SIG-M5 treated with dmso at 0.1 percent for 504 hours (cell line): Measurements from ENCODE around the gene SP140.

Experiments used
- DNase-seq: peaks from one replicate; lab custom pipeline; 2025; ENCODE audit not compliant: unreplicated experiment; lab: John Stamatoyannopoulos, UW

SP140 gene

DNA sequence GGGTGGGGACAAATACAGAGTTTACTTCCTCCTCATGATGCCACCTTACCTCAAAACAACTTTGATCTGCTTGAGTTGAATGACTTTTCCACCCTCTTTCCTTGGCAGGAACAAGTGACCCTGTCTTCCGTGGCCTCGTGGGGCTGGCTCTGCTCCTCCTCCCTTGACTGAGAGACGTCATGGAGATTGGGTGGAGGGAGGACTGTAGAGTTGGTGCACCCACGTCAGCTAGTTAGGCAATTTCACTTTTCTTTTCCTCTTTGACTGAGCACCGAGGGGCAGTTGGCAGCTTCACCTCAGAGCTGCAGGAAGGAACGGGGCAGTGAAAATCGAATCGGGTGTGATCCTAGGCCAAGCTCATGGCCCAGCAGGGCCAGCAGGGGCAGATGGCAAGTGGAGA lies at the start of gene SP140:
Gene SP140 (plus strand): TSS at position 251 of the 400 bp plus-strand sequence. CDS start 109 bp downstream, at position 360.
- peak; percentile 57 for DNase-seq

DNA sequence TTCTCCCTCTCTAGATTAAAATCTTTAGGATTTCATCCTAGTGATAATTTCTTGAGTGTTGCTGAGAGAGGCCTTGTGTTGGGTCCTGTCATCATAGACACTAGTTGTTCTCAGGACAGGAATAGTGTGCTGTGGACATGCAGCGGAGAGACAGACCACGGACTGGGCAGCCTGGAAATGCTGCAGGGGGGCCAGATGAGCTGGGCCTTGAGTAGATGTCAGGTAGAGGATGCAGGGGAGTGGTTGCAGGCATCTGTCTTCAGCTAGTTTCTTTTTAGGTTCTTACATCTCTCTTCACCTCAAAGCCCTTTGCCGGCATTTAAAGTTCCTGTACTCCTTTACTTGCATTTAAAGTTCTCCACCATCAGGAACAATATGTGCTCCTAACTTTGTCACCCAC lies 48.5 kb upstream of the SP140 start:
- no peak for DNase-seq

DNA sequence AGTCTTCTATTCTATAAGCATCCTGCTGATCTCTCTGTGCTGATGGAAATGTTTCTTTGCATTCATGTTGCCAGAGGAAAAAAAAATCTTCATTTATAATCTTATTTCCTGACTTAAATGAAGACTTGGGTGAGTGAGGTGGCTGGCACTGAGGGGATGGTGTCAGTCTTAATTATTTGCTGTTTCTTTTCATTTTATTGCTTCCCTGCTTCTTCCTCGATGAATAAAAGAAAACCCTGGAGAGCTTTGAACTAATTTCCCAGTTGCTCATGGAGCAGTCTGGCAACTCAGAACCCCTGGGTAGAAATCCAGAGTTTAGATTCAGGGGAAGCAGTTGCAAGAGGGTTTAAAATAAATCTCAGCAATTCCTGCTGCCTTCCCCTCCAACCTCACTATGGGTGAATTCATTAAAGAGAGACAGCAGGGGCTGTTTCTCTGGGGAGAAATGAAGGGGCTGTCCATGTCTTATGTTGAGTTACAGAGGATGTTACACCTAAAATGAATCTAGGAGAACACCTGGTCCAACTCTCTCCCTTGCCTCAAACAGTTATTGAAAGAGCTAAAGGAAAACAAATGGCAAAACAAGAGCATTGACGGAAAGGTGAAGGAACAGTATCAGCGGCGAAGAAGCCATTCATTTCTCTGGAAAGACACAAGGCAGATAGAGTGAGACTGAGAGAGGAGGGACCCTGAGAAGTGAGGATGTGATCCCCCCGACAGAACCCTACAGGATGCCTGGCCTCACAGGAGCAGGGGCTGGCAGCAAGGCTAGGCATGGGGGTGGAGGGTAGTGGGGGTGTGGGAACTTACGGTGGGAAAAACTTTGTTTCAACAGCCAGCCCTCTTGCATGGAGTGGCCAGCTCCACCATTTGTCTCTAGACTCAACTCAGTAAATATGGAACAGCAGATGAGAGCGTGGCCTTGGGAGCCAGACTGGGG lies 46.7 kb upstream of the SP140 start:
- no peak for DNase-seq

DNA sequence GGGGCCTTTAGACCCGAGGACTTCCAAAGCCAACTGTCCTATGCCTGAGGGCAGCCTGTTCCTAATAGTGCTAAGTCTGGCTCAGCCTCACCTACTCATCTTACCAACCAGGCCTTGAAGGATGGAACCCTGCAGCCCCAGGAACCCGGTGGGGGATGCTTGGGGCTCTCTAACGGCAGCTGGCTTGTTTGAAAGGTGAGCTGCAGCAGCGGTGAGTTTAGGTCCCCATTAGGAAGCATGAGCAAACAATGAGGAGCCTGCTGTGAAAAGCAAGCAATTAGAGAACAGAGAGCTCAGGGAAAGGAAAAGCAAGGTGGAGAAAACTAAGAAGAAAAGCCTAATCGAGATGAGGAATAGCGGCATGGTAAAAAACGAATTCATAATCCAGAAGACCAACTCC lies 45.6 kb upstream of the SP140 start:
- no peak for DNase-seq

DNA sequence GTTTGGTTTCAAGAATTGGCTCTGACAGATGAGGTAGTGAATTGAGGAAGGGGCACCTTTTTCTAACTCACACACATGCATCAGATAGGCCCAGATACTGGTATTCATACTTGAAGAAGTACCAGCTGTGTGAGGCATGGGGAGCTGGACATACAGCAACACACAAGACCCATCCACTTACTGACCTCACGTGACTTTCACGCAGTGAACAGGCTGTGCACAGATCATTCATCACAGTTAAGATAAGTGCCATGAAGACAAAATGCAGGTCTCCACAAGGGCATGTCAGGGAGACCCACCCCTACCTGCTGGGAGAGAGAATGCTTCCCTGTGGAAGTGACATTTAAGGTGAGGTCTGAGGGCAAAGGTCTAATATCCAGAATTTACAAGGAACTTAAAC lies 44.3 kb upstream of the SP140 start:
- no peak for DNase-seq

DNA sequence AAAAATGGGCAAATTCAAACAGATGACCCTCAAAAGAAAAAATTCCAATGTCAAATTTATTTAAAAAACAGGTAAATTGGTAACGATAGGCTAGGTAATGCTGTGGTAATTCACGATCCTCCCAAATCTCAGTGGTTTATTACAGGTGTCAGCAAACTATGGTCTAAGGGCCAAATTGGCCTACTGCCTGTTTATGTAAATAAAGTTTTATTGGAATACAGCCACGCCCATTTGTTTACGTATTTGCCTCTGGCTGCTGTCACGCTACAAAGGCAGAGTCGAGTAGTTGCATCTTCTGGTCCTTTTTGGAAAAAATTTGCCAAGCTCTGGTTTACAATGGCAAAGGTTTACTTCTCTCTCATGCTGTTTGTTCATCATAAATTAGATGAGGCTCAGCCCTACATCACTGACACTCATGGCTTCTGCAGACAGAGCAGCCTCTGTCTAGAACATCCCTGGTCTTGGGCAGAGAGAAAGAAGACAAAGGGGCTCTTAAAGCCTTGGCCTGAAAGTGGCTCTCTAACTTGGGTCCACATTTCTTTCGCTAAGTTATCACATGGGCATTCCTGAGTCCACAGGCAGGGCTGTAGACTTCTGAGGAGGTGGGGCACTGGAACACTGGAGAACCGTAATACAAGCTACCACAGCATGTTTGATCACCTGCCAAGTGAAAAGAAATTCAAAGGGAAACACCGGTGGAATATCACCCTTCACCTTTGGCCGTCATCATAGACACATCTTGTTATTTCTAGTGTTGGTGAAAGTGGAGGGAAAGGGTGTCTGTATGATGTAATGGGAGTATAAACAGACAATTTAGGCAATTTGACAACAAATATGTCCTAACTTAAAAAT lies 40.6 kb upstream of the SP140 start:
- DNase-seq: no peak

DNA sequence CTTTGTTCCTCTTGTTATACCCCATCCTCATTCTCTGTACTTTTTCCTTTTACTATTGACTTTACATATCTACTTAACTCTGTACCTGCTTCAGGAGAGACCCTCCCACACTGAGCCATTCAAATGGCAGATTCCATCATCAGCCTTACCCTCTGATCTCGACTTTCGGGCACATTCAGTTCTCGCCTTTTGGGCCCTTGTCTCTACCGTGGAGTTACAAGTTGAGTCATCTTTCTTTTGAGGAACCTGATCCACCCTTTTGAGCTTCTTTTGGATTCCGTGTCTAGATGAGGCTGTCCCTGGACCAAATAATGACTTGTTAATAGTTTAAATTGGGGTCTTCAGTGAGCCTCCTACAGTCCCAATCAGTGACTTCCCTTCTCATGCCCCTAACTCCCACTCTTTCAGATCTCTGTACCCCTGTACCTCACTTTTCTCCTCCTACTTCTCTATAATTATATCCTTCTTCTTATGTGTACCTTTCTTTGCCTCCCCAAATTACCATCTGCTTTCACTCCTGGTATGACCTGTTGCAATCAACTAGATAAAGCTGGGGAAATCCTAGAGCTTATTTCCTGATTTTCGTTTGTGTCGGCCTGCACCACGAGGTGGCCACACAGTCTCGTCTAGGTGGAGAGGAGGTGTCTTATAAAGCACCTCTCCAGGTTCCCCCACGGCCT lies 23.0 kb upstream of the SP140 start:
- DNase-seq: peak; percentile 1

DNA sequence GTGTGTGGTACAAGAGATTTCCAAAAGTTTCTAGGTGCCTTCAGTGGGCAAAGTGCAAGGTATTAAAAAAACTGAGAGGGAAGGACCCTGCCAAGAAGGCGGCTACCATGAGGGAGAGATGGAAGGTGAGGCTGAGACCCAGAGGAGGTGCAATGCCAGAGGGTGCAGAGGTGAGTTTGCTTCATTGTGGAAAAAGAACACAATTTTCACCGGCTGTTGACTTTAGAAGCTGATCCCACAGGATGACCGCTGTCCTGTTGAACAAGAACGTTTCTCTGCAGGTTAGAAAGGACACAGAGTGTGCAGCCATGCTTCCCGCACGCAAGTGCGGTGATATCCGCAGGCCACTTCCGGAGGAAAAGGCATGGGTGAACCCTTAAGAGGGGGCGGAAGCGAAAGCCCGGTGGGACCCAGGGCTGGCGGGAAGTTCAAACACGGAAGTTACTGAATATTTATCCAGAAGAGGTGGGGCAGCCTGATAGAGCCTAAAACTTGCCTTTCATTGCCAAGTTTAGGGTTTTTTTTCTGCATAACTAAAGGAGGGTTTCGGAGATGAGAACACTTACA lies 22.3 kb upstream of the SP140 start:
- no peak for DNase-seq

DNA sequence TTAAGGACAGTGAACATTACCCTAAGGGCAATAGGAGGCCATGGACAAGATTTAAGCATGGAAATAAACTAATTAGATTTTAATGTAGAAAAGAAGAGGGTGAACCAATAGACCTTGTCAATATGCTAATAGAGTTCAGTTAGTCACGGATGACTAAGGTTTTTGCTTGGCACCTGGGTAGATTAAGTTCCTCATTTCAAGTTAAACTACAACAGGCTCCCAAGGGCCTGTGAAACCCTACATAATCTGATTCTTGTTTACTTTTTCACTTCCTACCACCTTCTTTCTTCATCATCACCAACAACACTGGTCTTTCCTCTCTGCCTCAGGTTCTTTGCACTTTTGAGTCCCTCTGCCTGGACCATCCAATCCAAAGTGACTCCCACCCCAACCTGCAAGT lies 20.5 kb upstream of the SP140 start:
- DNase-seq: peak; percentile 14

DNA sequence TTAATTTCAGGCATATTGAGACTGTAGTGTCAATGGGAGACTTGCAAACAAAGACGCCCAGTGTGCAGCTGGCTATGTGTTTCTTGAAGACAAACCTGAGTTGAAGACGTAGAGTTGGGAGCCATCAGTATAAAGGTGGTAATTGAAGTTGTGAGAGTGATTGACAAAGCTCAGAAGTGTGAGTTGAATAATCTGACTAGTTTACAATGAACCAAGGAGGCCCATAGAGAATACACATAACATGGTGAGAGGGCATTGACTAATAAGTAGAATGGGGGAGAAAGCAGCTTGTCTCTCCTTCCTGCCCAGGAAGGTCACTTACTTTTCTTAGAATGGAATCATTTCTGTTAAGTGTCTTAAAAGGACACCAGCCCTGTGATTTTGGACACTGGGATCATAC lies 19.8 kb upstream of the SP140 start:
- no peak for DNase-seq

DNA sequence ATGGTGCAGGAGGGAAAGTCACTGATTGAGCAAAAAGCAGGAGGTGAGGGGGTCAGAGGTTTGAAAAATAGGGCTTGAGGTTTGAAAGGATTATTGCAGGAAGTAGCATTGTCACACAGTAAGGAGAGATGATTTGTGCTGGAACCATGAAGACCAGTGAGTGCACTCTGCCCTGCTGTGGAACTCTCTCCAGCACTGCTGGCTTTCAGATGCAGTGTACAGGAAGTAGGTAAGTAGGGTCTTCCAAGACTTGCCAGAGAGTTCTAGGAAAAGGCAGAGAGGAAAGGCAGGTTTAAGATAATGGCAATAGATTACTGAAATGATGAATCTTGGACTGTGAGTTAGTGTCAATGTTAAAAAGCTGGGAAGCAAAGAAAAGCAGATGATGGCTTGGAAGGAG lies 17.0 kb upstream of the SP140 start:
- DNase-seq: no peak

DNA sequence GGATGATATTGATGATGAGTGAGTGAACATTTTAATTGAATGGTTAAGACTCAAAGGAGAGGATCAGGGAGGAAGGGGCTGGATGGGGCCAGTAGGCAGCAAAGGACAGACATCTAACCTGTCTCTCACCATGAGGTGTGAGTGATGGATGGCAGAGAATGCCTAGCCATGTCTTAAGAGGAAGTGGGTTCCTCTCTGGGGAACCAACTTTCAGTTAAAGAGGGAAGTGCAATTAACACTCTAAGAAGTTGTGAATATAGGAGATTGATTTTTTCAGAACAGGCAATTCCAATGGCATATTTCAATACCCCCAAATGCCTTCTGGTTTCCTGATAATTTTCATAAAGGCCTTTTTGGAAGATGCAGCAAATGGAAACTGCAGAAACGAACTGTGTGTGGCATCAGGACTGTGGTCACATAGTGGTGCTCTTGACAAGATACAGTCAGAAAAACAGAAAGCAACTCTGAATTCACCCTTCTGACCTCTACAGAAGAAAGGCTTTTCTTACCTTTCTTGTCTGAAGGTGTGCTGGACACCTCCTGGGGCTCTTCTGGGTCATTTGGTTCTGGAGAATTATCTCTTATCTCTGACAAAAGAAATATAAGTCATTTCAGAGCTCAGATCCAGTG lies 16.0 kb upstream of the SP140 start:
- DNase-seq: peak; percentile 34

DNA sequence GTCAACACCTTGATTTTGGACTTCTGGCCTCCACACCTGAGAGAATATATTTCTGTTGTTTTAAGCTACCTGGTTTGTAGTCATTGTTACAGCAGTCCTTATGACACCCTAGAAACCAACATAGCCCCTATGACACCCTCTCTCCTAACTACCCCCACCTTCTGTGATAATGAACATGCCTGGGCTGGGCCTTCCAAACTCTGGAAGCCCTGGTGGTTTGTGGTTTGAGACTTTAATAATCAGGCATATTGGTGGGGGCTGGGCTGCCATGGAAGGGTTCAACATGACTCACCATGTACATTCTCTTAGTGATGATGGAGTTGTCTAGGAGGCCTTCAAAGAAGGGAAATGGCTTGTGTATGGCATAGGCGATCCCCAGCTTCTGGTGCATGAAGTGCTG lies 9.0 kb upstream of the SP140 start:
- no peak for DNase-seq

DNA sequence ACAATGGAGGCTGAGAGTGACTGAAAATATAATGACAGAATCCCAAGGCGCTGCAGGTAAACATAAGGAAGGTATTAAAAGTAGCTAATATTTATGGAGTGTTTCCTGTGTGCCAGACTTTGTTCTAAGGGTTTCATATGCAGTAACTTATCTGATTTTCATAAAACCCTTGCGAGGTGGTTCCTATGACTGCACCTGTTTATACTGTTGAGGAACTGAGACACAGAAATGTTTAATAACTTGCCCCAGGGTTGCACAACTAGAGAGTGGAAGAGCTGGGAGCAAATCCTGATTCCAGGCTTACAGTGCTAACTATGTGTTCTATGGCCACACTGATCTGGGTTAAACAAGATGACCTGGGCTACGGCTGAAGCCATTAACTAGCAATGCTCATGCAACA lies 8.1 kb upstream of the SP140 start:
- no peak for DNase-seq

DNA sequence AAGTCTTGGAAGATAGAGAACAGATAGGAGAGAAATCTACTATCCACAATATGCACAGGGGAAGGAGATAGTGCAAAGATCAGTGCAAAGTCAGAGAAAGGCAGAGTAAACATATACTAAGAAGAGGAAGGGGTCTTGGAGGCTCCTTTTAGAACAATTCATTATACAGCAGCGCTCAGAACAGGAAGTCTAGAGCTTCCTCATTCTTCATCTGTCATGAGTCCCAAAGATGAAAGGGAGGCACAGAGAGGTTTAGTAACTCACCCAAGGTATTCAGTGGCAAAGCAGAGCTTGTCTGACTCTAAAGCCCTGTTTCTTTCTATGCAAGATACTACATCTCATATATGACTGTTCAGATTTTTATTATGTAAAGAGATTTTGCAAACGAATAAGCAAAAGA lies 7.1 kb upstream of the SP140 start:
- peak; percentile 81 for DNase-seq

DNA sequence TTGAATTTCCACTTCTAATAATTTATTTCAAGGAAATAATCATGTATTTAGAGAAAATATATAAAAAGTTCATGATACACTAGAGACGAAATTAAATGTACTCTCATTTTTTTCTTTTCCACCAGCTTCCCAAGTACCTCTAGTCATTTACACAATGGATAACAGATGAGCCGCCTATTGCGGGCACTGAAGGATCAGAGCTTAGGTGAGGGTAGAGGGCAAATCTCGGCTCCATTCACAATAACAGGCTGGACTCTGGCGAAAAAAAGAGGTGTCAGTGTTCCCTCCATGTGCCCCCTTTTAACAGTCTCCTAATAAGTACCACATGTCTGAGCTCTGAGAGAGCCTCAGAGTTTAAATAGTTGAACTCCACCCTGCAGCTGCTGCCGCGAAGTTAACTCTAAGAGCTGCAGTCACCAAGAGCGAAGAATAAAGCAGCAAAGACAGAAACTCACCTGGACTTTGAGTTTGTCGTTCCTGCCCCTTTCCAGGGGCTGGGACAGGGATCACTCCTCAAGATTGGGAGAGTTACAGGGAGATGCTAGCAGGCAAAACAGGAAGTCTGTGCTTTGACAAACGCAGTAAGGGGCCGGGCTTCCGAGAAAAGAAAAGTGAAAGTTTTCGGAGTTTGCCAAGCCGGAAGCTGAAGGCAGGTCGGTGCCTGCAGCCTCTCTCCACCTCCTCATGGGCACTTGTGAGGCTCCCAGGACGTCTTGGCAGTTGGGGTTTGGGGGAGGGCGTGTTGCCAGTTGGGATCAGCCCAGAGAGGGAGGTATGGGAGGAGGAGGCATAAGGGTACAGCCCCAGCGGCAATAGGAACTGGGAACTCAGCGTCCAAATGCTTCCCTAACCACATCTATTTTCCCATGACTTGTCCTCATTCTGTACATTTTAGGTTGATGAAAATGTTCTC lies 5.9 kb upstream of the SP140 start, which contains the start of gene SP110:
Gene SP110 (minus strand): TSS at position 566 of the 913 bp plus-strand sequence. CDS start 3,057 bp downstream, outside the sequence.
- DNase-seq: peak; percentile 91

DNA sequence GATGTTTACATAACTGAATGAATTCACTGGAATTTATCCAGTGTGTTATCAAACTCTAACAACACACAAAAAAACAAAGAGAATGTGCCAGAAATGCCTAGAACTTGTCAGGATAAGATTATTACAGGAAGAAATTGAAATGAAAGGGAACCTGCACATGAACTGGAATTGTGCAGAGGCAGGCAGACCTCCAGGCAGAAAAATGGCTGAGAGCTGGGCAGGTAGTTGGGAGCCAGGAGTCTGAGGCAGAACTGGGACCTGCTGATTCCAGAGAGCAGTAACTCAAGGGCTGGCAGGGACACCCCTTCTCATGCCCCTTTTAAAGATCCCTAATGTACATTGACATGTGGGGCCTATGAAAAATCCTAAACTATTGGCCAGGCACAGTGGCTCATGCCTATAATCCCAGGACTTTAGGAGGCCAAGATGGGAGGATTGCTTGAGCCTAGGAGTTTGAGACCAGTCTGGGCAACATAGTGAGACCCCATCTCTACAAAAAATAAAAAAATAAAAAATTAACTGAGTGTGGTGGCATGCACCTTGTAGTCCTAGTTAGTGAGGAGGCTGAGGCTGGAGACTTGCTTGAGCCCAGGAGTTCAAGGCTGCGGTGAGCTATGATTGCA lies 5.1 kb upstream of the SP140 start:
- no peak for DNase-seq

DNA sequence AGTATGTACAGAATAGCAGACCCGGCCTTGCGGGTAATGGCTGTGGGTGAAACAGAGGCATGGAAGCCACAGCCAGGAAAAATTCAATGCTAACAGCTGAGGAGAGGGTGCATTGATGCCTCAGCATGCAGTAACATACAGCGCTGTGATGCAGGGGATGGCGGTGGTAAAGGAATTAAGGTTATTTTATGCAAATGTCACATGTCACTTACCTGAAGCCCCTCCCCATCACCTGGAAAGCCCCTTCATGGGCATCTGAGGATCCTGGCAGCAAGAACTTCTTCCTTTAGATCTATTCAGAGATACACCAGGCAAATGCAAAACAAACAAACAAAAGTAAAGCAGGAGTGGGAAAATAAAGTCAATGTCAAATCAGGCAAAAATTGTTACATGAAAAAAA lies 4.0 kb upstream of the SP140 start:
- DNase-seq: no peak

DNA sequence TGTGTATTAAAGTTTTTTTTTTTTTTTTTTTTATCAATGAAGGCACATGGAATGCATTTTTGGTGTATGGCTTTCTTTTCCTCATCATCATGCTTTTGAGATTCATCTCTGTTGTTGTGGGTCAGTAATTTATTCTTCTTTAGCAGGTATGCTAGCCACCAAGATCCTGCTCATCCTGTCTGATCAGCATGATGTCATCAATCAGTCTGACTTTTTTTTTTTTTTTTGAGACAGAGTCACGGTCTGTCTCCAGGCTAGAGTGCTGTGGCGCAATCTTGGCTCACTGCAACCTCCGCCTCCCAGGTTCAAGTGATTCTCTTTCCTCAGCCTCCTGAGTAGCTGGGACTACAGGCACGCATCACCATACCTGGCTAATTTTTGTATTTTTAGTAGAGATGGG lies 2.7 kb upstream of the SP140 start:
- peak; percentile 23 for DNase-seq
